ENCODE measurements around the gene H2BK1.

- TF ChIP-seq CTCF (IDR thresholded peaks at IDR 0.05) (no peak), ZFX (IDR thresholded peaks at IDR 0.05; ENCODE audit: borderline replicate concordance) (no peak)
Observed at GRCh38 chr7:151250181-151251132, 40.2 kb upstream of the H2BK1 start.

Data from 22Rv1 (cell line).